Activated T-helper 1 cell treated with anti-CD3 and anti-CD28 coated beads, Interleukin-12 subunit alpha, Interleukin-12 subunit beta, Interleukin-2, Interleukin-4 antibody, amounts not matched to agents 30 ng/mL and 10 ng/mL and 1 ng/mL, durations not matched to agents 14 hours and 24 hours and 36 hours (primary cell): ENCODE data around the gene TTC32. TPM values are rescaled to one million over a fixed set of nuclear protein-coding genes. Genes with fewer than 3 reads are reported as not detected.
"Not testable (repeated sequence)": the region's sequence is repeated elsewhere in the genome, so short reads cannot be mapped to it uniquely, and the experiment has no call there.

Experiments
- DNase-seq: peaks from one replicate; pipeline ENCODE4 v3.0.0; 2021; ENCODE audit warnings: low spot score
- H3K27ac Mint-ChIP-seq: one replicate; pipeline ENCODE4 v1.8.0; 2021; ENCODE audit warnings: mild to moderate bottlenecking, mixed read lengths
- H3K27me3 Mint-ChIP-seq: one replicate; pipeline ENCODE4 v1.8.0; 2022; ENCODE audit warnings: mild to moderate bottlenecking, moderate library complexity, mixed read lengths; ENCODE audit not compliant: insufficient read depth
- H3K36me3 Mint-ChIP-seq: one replicate; pipeline ENCODE4 v1.8.0; 2021; ENCODE audit warnings: low read depth, mixed read lengths
- H3K4me1 Mint-ChIP-seq: one replicate; pipeline ENCODE4 v1.8.0; 2021; ENCODE audit warnings: low read depth, mixed read lengths
- H3K4me3 Mint-ChIP-seq: one replicate; pipeline ENCODE4 v1.8.0; 2021; ENCODE audit warnings: mild to moderate bottlenecking, moderate library complexity, mixed read lengths
- H3K9me3 Mint-ChIP-seq: one replicate; pipeline ENCODE4 v1.8.0; 2021; ENCODE audit warnings: mixed read lengths
- intact Hi-C: fragments of 100-400 bp; cut with micrococcal nuclease; formaldehyde crosslinking; loops from one replicate; pipeline ENCODE4 v1.15.1; 2024
- total RNA-seq: library from RNA; stranded (reverse); gene quantifications from 2 replicates; pipeline ENCODE4 v1.2.3, GENCODE V29; 2022

Gene TTC32
- total RNA-seq, 1 donor from 2014 or later, result 14.0 TPM

DNA sequence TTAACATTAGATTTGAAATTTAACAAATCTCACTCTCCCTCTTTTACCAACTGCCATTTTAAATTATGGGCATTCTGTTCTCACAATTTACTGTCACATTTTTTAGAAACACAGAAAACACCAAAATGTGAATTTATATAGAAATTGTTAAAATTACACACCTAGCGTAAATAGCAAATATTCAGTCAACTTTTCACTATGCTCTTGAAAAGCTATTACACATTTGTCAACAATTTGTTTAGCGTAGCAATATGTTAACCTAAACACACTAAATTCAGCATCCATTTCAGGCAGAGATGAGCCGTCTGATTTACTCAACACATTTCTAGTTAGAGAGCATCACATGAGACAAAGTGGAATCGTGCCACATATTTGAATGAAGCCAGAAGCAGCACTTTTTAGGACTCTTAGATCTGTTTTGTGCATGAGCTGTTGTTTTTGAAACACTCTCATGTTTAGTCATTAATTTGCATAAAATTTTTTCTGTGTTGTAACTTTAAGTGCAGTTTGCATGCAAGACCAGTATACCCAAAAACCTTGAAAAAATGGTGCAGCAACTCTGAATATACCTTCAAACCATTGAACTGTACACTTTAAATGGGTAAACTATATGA, 8.2 kb downstream of the TTC32 start:
- intact Hi-C loops, result loop anchor here (1.0 kb wide), 1 partner anchor 8 kb away; the partner anchor contains the start of gene TTC32
- no peaks in the 10 kb centered on the region for H3K9me3 Mint-ChIP-seq
- no peak for DNase-seq
- H3K27ac Mint-ChIP-seq, result peak overlapping the region; percentile 40
- H3K27me3 Mint-ChIP-seq, result no peaks in the 10 kb centered on the region
- peak overlapping the region; percentile 4 for H3K4me3 Mint-ChIP-seq
- H3K36me3 Mint-ChIP-seq, result peaks cover 27% of the 10 kb centered on the region
- peaks cover 73% of the 10 kb centered on the region for H3K4me1 Mint-ChIP-seq

DNA sequence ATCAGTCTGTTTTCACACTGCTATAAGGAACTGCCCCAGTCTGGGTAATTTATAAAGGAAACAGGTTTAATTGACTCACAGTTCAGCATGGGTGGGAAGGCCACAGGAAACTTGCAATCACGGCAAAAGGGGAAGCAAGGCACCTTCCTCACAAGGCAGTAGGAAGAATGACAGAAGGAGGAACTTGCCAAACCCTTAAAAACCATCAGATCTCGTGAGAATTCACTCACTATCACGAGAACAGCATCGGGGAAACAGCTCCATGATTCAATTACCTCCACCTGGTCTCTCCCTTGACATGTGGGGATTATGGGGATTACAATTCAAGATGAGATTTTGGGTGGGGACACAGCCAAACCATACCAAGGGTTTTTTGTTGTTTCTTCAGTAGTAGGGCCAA, 9.8 kb downstream of the TTC32 start:
- H3K4me3 Mint-ChIP-seq, DNase-seq, intact Hi-C loops, H3K9me3 Mint-ChIP-seq, H3K27me3 Mint-ChIP-seq: not testable (repeated sequence)
- Mint-ChIP-seq H3K4me1 (peaks cover 66% of the 10 kb centered on the region), H3K36me3 (peaks cover 21% of the 10 kb centered on the region), H3K27ac (peak overlapping the region; percentile 56)

DNA sequence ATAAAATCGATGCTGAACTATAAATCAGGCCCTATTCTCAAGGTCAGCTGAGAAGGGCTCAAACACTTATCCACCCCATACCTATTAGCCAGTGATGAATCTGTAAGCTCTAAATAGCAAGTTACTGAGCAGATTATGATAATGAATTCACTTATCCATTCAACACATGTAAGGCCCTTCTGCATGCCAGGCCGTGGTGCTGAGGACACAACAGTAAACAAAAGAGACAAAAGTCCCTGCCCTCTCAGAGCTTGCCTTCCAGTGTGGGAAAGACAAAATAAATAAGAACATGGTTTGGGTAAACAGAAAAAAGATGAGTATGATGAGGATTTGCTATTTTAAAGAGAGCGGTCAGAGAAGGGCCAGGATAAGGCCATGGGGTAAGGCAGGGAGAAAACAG, 11.7 kb downstream of the TTC32 start:
- H3K27ac Mint-ChIP-seq, result no peak overlapping the region
- intact Hi-C loops, result no loop called here
- peaks cover 55% of the 10 kb centered on the region for H3K4me1 Mint-ChIP-seq
- H3K27me3 Mint-ChIP-seq, result no peaks in the 10 kb centered on the region
- DNase-seq, result no peak
- peaks cover 16% of the 10 kb centered on the region for H3K36me3 Mint-ChIP-seq
- H3K4me3 Mint-ChIP-seq, result no peak overlapping the region
- H3K9me3 Mint-ChIP-seq, result no peaks in the 10 kb centered on the region

DNA sequence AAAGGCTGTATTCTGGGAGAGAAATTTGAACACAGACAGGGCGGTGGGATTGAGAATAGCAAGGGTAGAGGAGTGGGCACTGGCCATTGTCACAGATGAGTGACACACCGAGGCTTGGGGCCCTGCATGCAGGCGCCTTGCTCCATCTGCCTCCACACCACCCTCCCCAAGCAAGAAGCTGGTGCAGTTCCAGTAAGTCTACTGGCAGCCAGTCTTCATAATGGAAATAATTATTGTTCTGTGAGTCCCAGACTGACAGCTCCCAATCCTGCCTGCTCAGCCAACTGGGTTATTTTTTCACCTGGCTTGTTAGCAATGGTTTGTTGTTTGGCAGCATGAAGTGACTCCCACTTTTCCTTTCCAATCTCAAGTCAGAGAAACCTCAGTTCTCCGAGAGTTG, 13.0 kb downstream of the TTC32 start:
- no peak for DNase-seq
- no peak overlapping the region for H3K27ac Mint-ChIP-seq
- peaks cover 16% of the 10 kb centered on the region for H3K36me3 Mint-ChIP-seq
- no peaks in the 10 kb centered on the region for H3K27me3 Mint-ChIP-seq
- H3K4me1 Mint-ChIP-seq, result peaks cover 42% of the 10 kb centered on the region
- H3K4me3 Mint-ChIP-seq, result no peak overlapping the region
- H3K9me3 Mint-ChIP-seq, result no peaks in the 10 kb centered on the region
- intact Hi-C loops, result no loop called here

DNA sequence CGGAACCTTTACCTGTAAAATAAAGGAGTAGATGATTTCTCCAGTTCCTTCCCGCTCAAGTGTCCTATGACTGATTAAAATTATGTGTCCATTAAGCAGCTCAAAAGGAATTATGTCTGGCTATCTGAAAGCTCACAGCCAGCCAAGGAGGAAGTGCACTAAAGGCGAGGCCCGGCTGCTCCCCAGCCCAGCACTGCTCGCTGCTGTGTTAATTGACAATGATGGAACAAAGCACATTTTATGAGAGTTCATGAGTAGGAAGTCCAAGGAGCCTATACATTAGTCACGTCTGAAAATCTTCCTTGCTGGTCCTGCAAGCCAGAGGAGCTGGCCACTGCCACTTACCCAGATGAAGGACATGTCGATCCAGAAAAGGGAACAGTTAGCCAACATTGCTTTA, 14.3 kb downstream of the TTC32 start:
- Mint-ChIP-seq H3K27me3 (no peaks in the 10 kb centered on the region), H3K27ac (no peak overlapping the region), H3K36me3 (peaks cover 11% of the 10 kb centered on the region), H3K9me3 (no peaks in the 10 kb centered on the region), H3K4me3 (no peak overlapping the region), H3K4me1 (peaks cover 34% of the 10 kb centered on the region)
- no peak for DNase-seq
- intact Hi-C loops, result no loop called here

DNA sequence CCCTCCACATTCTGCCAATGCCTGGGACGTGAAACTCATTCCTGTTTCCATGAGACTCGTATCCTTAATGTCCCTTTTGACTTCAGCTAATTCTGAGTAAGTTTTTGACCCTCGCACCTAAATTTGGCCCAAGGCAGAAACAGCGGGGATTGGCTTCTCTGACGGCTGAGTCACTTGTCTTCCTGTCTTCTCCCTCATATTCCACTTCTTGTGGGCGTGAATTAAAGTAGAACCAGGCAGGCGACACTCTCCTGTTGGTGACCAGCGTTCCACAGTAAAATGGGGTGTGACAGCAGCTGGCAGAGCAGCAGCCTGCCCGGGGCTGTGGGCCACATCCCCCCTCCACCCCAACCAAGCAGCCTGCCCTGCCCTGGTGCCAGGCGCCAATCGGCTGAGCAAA, 15.5 kb downstream of the TTC32 start:
- no peak for DNase-seq
- no peak overlapping the region for H3K27ac Mint-ChIP-seq
- no peaks in the 10 kb centered on the region for H3K27me3 Mint-ChIP-seq
- H3K4me1 Mint-ChIP-seq, result peaks cover 26% of the 10 kb centered on the region
- intact Hi-C loops, result no loop called here
- H3K9me3 Mint-ChIP-seq, result no peaks in the 10 kb centered on the region
- no peak overlapping the region for H3K4me3 Mint-ChIP-seq
- H3K36me3 Mint-ChIP-seq, result peaks cover 6% of the 10 kb centered on the region

DNA sequence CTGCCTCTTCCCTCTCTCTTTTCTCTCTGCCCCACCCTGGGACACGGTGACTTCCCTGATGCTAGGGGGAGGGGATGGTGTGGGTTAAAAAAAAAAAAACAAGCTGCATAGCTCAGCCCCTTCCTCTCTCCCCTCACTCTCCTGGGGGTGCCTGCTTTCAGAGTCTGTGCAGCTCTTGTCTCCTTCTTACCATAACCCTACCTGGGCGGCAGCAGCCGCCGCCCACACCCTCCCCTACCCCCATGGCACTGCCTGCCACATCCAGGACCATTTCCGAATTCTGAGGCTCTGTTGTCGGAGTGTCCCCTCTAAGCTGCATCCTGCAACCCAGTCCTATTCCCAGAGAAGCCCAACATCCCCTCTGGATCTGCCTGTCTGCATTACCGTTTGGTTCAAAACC, 16.0 kb downstream of the TTC32 start:
- Mint-ChIP-seq H3K9me3 (no peaks in the 10 kb centered on the region), H3K27ac (no peak overlapping the region), H3K4me3 (no peak overlapping the region), H3K4me1 (peaks cover 25% of the 10 kb centered on the region), H3K27me3 (no peaks in the 10 kb centered on the region), H3K36me3 (peaks cover 6% of the 10 kb centered on the region)
- intact Hi-C loops, result no loop called here
- no peak for DNase-seq

DNA sequence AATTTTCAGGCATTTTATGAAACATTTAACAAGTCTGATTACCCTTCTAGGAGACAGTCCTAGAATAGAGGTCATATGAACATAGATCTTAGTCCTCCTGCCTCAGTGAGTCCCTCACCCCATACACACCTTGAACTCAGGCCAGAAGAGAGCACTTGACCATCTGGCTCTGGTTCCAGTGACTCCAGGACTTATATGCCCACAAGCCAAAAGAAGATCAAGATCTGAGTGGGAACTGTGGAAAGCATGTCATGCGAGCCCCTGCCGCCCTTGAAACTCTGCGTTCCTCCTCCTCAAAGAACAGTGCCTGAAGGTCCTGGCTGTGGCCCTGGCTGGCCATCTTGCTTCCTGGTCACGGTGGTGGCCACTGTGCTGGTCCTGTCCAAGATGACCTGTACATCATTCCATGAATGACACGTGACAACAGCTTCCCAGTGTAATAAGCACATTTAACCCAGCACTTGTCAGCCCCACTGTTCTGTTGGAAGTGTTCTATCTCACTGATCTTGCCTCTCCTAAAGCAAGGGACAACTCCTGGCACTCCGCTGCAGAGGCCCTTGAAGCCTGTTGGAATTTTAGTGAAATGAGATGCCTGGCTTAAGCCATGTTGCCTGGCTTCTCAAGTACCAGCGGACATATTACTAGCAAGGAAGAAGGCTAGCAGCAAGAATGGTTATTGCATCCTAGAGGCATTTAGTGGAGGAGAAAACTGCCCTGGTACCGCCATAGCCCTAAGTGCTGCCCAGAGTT, 17.6 kb downstream of the TTC32 start:
- intact Hi-C loops, result no loop called here
- H3K27me3 Mint-ChIP-seq, result no peaks in the 10 kb centered on the region
- H3K36me3 Mint-ChIP-seq, result peaks cover 2% of the 10 kb centered on the region
- H3K9me3 Mint-ChIP-seq, result no peaks in the 10 kb centered on the region
- no peak for DNase-seq
- peaks cover 9% of the 10 kb centered on the region for H3K4me1 Mint-ChIP-seq
- no peak overlapping the region for H3K4me3 Mint-ChIP-seq
- no peak overlapping the region for H3K27ac Mint-ChIP-seq

DNA sequence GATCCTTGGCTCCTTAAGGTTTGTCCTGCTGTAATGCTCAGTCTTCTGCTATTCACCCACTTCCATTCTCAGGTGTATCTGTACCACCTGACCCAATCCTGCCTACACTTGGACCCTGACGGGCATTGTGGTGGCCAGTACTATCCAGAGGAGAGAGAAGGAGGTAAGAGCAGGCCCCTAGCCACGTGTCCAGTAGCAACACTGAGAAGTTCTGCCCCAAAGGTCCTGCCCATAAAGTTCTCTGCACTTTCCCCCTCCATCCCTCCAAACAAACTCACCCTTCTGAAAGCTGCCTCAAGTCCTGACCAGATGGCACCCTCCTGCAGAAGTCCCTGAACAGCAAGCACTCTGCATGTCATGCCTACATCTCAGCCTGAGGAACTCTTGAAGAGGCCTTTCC, 18.3 kb downstream of the TTC32 start:
- no peak overlapping the region for H3K27ac Mint-ChIP-seq
- H3K4me1 Mint-ChIP-seq, result peaks cover 2% of the 10 kb centered on the region
- H3K4me3 Mint-ChIP-seq, result no peak overlapping the region
- H3K27me3 Mint-ChIP-seq, result no peaks in the 10 kb centered on the region
- intact Hi-C loops, result no loop called here
- no peaks in the 10 kb centered on the region for H3K9me3 Mint-ChIP-seq
- DNase-seq, result no peak
- peaks cover under 1% of the 10 kb centered on the region for H3K36me3 Mint-ChIP-seq

DNA sequence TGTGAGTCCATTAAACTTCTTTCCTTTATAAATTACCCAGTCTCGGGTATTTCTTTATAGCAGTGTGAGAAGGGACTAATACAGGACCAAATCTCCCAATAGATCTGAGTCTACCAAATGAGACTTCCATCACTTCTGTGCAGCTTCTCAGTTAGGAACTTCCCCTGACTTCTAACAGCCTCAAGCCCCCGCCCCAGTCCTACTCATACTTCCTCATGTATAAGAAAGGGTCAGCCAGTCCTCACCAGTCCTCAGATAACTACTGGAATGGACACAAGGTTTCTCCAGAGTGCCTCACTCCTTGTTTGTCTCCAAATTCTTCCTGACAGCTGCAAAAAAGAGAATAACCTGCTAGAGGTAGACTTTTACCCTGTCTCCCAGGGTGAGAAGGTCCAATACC, 19.5 kb downstream of the TTC32 start:
- no peak for DNase-seq
- no peaks in the 10 kb centered on the region for H3K27me3 Mint-ChIP-seq
- H3K4me3 Mint-ChIP-seq, result no peak overlapping the region

DNA sequence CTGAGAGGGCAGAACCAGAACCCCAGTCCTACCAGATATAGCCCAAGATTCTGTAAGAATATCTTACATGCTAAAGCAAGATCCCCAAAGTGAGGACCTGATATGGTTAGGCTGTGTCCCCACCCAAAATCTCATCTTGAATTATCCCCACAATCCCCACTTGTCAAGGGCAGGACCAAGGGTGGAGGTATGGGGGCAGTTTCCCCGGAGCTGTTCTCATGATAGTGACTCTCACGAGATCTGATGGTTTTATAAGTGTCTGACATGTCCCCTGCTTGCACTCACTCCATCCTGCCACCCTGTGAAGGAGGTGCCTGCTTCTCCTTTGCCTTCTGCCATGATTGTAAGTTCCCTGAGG, 19.9 kb downstream of the TTC32 start:
- no peak overlapping the region for H3K27ac Mint-ChIP-seq
- intact Hi-C loops, result no loop called here
- no peak overlapping the region for H3K4me3 Mint-ChIP-seq
- no peaks in the 10 kb centered on the region for H3K4me1 Mint-ChIP-seq
- H3K27me3 Mint-ChIP-seq, result no peaks in the 10 kb centered on the region
- H3K36me3 Mint-ChIP-seq, result no peaks in the 10 kb centered on the region
- H3K9me3 Mint-ChIP-seq, result no peaks in the 10 kb centered on the region
- DNase-seq, result no peak

More for the DNA sequence above, 19.5 kb downstream of the TTC32 start:
- no peaks in the 10 kb centered on the region for H3K4me1 Mint-ChIP-seq
- no peak overlapping the region for H3K27ac Mint-ChIP-seq
- intact Hi-C loops, result no loop called here
- H3K36me3 Mint-ChIP-seq, result no peaks in the 10 kb centered on the region
- no peaks in the 10 kb centered on the region for H3K9me3 Mint-ChIP-seq

DNA sequence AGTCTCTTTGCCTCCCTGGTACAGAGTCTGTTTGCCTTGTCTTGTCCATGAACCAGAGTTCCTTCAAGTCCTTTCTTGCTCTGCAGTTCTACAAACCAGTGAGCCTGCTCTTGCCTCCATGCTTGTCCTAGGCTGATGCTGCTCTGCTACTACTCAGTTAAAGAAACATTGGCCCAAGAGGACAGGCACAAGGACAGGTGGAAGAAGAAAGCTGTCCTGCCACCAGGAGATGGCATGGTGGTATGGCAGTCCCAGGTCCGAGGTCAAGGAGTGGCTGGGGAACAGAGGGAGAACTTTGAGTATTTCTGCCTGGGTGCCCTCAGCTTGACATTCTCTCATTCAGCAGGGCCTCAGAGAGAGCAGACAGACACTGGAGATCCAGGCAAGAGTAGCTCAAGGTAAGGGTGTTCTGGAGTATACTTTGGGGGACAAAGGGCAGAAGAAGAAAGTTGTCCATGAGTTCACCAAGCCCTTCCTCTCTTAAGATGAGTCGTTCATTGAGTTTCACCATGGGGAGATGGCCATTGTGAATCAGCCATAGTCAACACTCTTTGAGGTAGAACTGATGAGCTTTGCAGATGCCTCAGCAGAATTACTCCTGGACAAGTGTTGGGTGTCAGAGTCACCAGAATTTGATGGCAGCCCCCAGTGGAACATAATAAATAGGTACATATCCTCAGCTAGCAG, 20.4 kb downstream of the TTC32 start:
- H3K27ac Mint-ChIP-seq, result no peak overlapping the region
- no peaks in the 10 kb centered on the region for H3K4me1 Mint-ChIP-seq
- H3K9me3 Mint-ChIP-seq, result no peaks in the 10 kb centered on the region
- no peak for DNase-seq
- intact Hi-C loops, result no loop called here
- H3K27me3 Mint-ChIP-seq, result no peaks in the 10 kb centered on the region
- H3K4me3 Mint-ChIP-seq, result no peak overlapping the region
- no peaks in the 10 kb centered on the region for H3K36me3 Mint-ChIP-seq

DNA sequence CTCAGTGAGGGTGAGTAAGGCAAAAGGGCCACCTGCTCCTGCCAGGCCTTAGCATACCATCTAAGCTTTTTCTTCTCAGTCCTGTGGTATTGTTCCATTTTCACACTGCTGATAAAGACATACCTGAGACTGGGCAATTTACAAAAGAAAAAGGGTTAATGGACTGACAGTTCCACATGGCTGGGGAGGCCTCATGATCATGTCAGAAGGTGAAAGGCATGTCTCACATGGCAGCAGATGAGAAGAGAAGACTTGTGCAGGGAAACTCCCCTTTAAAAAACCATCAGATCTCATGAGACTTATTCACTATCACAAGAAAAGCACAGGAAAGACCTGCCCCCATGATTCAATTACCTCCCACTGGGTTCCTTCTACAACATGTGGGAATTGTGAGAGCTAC, 21.6 kb downstream of the TTC32 start:
- intact Hi-C loops, H3K27me3 Mint-ChIP-seq, H3K4me1 Mint-ChIP-seq, DNase-seq, H3K27ac Mint-ChIP-seq, H3K4me3 Mint-ChIP-seq, H3K36me3 Mint-ChIP-seq, H3K9me3 Mint-ChIP-seq: not testable (repeated sequence)
